Hematopoietic multipotent progenitor cell treated with erythropoietin and hydrocortisone succinate and interleukin-3 and kit ligand, for 15 days (in vitro differentiated cells): ENCODE data around the gene SHF.

Experiments used
- DNase-seq: peaks from one replicate; pipeline ENCODE4 v3.0.0-alpha.2; 2015; ENCODE audit warnings: low spot score

SHF gene

DNA sequence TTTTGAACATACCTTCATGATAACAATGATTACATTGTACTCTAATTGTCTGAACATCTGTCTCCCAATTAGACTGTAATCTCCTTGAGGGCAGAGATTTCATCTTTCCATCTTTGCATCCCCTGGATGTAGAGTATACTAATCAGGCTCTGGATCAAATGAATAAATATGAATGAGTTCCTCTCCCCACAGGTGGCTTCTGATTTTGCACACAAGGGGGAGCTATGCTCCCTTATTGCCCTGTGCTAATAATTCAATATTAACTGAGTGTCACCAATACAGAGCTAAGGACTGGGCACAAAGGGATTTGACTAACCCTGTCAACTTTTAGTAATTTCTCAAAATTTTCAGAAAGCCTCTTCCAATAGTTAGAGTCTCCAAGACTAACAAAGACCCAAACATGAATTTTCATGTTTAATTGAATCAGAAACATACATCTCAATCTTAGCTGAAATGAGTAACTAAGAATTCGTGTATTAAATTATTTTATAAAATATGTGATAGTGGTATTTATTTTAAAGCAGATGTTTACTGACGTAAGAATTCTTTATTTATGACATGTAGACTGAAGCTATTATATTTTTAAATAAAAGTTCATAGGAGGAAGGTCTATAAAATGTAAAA is 61.1 kb downstream of the SHF start:
- DNase-seq: peak; percentile 35

GRCh38 chr15:45123397-45123796 is 64.4 kb downstream of the SHF start:
- DNase-seq: no peak

DNA sequence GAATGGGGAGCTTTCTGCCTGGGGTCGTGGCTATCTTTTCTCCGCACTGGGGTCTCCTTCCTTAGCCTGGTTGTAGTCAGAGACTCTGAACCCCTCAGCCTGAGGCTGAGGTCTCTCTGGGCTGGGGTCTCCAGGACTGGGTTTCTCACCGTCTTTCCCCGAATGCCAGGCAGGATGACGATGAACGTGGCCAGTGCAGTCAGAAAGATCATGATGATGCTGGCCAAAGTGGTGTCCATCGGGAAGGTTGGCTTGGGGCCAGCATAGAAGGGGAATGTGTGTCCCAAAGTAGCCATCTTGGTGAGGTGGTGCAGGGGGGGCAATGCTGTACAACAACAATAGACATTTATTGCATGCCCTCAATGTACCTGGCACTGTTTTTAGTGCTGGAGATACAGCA is 65.0 kb downstream of the SHF start:
- no peak for DNase-seq

DNA sequence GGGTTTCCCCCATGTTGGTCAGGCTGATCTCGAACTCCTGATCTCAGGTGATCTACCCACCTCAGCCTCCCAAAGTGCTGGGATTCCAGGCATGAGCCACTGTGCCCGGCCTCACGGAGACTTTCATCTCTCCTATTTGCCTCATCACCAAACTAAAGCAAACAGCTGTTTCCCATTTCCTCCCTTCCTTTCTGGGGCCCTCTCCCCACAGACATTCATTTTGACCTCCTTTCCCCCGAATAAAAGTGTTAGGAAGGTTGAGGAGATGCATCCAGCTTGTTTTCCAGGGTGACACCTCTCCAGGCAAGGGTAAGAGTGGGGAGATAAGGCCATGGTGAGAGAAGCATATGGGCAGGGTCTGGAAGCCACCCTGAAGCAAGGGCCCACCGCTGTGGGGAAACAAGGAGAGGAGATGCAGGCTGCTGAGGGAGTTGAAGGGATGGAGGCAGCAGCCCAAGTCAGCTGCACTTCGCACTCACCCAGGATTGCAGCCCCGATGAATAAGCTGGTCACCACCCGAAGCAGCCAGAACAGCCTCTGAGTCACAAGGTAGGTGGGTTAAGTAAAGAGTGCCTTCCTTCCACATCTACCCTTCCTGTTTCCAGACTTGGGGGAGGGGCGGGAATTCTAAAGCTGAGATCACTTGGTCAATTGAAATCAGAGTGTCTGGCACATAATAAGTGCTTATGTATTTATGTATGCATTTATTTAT is 65.9 kb downstream of the SHF start:
- DNase-seq: no peak

GRCh38 chr15:45121020-45121419 is 66.7 kb downstream of the SHF start:
- DNase-seq: no peak

- no peak for DNase-seq
Observed at GRCh38 chr15:45120081-45120972, 67.4 kb downstream of the SHF start.

- DNase-seq: no peak
Observed at GRCh38 chr15:45118996-45119395, 68.8 kb downstream of the SHF start.

DNA sequence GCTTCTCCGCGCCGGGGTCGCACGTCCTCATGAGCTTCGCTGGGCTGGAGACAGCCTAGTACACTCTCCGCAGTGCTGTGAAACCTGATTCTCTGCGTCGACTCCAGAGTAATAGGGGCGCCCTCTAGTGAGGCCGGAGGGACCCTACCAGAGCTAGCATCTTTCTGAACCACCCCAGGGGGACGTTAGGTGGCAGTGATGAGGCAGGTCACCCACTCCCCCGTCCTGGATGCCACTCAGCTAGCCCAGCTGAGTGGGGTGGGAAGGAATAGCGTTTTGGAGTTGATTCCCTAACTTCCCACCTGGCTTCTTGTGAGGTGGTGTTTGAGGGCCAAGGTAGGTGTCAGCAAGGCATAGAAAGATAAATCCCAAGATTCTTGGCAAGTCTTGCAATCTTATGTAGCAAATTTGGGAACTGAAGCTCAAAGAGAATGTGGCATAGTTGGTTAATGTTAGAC is 69.6 kb downstream of the SHF start:
- peak; percentile 68 for DNase-seq

- DNase-seq: no peak
Observed at GRCh38 chr15:45117308-45118130, 70.2 kb downstream of the SHF start.
